CD4-positive, alpha-beta T cell treated with Interleukin-1 beta for 1 hour (primary cell): Measurements from ENCODE around the gene SMCHD1.
"Not testable (repeated sequence)": the region's sequence is repeated elsewhere in the genome, so short reads cannot be mapped to it uniquely, and the experiment has no call there.

ENCODE experiments used
- DNase-seq, 2 donors: peaks; one replicate each; pipeline ENCODE4 v3.0.0-alpha.2; 2020 to 2022

The SMCHD1 gene

DNA sequence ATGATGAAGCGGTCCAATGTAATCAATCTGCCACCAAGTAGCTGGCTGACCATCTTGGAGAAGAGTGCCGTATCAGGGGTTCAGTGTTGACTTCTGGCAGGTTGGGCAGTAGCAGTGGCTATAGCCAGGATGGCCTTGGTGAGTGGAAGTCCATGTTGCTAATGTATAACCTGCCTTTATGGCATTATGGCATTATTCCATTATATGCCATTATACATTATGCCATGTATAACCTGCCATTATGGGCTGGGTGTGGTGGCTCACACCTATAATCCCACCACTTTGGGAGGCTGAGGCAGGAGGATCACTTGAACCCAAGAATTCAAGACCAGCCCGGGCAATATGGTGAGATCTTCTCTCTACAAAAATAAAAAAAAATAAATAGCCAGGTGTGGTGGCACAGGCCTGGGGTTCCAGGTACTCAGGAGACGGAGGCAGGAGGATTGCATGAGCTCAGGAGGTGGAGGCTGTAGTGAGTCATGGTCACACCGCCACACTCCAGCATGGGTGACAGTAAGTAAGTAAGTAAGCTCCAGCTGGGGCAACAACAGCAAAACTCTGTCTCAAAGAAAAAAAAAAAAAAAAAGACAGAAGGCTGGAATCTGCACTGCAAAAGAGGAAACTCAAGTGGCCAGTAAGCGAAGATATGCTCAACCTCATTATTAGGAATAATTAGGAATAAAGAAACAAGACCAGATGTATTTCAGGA is 166.8 kb downstream of the SMCHD1 start:
- no peak for DNase-seq

DNA sequence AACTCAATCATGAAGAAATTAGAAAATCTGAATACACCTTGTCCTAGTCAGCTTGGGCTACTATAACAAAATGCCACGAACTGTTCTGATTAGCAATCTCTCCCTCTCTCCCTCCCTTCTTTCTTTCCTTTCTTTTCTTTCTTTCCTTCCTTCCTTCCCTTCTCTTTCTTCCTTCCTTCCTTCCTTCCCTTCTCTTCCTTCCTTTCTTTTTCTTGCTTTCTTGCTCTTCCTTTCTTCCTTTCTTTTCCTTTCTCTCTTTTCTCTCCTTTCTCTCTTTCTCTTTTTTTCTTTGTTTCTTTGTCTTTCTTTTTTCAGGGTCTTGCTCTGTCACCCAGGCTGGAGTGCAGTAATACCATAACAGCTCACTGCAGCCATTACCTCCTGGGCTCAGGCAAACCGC is 167.7 kb downstream of the SMCHD1 start:
- no peak for DNase-seq

DNA sequence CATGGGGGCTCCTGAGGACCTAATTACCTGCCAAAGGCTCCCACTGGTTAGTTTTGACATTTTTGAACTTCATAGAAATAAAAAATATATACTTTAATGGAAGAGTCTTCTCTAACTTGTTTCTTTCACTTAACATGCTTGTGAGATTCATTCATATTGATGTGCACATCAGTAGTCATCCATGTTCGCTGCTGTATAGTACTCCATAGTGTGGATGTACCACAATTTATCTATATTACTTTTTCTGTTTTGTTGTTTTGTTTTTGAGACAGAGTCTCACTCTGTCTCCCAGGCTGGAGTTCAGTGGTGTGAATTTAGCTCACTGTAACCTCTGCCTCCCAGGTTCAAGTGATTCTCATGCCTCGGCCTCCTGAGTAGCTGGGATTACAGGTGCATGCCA is 168.4 kb downstream of the SMCHD1 start:
- no peak for DNase-seq

DNA sequence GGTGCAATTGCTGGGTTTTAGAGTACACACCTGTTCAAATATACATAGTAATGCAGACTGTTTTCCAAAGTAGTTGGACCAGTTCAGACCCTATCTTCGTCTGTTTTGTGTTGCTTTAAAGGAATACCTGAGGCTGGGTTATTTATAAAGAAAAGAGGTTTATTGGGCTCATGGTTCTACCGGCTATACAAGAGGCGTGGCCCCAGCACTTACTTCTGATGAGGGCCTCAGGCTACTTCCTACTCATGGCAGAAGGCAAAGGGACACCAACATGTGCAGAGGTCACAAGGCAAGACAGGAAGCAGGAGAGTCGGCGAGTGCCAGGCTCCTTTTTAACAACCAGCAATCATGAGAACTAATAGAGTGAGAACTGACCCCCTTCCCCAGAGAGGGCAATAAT is 169.3 kb downstream of the SMCHD1 start:
- DNase-seq = no peak

DNA sequence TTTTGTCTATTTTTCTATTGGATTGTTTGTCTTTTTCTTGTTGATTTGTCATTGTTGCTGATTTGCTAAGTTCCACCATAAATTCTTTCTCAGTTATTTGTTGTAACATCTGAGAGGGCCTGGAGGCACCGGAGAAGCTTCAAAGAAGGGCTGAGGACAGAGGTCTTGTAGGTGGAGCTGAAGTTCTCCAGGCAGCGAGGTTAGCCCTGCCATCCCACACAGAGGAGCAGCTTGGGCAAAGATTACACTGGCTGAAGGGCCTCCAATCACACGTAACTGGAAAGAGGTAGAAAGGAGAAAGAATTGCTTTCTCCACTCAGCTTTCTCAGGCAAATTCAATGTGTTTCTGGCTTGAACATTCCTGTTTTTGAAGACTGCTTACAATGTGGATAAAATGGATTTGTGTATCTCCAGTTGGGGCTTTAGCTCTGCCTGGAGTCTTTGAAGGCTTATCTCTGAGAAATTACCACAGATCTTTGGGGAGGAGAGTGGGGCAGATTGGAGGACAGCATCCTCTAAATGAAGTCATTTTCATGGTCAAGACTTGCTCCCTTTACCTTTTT is 170.2 kb downstream of the SMCHD1 start:
- no peak for DNase-seq

DNA sequence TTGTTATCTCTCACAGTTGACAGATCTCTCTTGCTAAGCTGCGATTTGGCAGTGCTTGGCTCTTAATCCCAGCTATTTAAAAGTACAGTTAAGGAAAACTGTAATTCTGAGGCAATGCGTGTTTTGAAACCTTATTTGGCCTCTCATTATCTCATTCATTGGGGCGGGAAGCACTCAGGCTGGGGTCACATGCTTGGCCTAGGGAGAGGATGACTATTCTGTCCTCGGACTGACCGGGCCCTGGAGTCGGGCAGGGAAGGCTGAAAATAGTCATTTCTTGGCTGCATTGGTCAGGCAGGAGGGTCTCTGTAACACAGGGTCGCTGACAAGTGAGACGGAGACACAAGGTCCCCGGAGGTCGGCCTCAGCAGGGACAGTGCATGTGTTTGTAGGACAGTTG is 171.1 kb downstream of the SMCHD1 start:
- no peak for DNase-seq

DNA sequence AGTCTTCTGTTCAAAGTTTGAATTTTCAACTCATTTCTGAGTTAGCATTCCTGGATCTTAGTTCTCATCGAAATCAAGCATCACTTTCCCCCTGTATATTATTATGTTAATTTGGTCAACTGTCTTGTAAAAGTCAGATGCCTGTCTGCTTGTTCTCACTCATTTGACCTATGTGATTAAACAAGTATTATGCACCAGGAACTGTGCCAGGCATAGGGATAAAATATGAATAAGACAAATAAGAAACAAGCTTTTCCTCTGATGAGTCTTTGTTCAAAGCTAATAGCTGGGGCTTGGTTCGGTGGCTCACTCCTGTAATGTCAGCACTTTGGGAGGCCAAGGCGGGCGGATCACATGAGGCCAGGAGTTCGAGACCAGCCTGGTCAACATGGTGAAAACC is 171.5 kb downstream of the SMCHD1 start:
- no peak for DNase-seq

DNA sequence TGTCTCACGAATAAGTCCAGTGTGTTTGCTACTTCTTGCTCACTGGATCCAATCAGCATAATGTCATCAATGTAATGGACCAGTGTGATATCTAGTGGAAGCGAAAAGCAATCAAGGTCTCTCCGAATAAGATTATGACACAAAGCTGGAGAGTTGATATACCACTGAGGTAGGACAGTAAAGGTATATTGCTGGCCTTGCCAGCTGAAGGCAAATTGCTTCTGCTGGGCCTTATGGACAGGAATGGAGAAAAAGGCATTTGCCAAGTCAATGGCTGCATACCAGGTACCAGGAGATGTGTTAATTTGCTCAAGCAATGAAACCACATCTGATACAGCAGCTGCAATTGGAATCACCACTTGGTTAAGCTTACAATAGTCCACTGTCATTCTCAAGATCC is 180.6 kb downstream of the SMCHD1 start:
- DNase-seq = not testable (repeated sequence)

DNA sequence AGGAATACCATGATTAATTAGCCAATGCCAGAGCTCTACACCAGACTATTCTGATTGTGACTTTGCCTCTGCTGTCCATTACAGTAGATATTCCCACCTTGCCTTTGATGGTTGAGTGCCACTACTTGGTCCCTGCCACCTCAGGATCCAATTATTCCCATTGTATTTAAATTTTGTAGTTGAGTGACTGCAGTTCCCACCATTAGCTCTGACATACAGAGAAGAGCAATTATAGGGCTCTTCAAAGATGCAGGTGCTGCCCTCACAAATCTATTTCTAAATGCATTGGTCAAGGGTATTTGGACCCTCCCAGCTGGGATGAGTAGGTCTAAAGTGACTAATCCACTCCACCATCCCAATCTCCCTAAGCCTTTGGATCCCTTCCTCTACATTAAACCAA is 181.8 kb downstream of the SMCHD1 start:
- DNase-seq = not testable (repeated sequence)

DNA sequence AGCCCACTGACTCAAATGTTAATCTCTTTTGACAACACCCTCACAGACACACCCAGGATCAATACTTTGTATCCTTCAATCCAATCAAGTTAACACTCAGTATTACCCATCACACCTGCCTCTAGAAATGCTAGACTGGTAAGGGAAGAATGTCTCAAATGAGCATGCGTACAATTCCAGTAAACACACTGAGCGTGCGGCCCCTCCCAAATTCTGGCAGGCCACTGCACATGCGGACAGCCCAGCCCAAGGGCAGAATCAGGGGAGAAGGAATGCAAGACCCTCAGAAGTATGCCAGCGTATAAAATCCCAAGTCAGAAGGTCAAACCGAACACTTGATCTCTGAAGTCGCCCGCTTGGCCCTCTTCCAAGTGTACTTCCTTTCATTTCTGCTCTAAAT is 183.7 kb downstream of the SMCHD1 start:
- no peak for DNase-seq

DNA sequence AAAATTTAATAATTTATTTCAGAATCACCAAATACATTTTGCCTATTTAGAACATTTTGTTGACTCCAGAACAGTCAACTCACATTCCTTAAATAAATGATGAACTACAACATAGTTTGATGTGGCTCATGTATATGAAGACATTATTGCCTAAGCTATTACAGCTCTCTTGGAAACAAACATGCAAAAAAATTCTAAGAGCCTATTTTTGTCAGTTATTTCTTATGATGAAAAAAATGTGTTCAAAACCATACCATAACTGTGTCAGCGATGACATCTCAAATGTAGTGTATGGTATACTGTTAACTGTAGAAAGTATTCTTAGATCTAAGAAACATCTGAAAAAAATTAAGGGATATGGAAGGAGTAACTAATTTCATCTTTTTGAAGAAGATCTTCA is 185.0 kb downstream of the SMCHD1 start:
- DNase-seq = no peak

DNA sequence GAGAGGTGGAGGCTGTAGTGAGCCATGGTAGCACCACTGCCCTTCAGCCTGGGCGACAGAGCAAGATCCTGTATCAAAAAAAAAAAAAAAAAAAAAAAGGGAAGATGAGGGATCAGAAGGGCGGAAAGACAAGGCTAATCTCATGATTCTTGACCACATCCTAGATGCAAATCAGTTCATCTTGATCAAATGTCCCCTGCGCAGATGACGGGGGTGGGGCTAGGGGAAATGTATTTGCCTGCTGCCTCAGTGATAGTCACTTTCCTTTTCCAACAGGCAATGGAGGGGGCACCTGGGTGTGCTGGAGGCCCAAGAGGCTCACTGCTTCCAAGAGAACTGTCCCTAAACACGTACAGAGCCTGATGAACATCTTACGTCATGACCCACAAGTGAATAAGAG is 187.6 kb downstream of the SMCHD1 start:
- DNase-seq = no peak

DNA sequence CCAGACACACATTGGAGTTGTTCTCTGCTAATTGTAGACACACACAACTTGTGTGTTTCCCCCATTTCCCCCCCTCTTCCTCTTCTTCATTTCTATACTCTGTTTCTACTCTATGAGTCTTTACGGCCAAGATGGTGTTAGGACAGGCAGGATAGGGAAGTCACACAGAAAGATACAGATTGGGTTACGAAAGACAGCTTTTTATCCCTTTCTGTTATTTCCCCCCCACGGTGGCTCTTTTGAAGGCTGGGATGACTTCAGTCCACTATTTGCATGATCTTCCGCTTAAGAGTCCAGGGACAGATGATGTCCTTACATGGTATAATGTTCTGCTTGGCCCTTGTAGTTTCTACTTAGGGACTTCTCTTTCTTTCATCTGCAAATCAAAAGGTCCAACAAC is 189.6 kb downstream of the SMCHD1 start:
- DNase-seq = peak in 1 of 2 donors; percentile 51

DNA sequence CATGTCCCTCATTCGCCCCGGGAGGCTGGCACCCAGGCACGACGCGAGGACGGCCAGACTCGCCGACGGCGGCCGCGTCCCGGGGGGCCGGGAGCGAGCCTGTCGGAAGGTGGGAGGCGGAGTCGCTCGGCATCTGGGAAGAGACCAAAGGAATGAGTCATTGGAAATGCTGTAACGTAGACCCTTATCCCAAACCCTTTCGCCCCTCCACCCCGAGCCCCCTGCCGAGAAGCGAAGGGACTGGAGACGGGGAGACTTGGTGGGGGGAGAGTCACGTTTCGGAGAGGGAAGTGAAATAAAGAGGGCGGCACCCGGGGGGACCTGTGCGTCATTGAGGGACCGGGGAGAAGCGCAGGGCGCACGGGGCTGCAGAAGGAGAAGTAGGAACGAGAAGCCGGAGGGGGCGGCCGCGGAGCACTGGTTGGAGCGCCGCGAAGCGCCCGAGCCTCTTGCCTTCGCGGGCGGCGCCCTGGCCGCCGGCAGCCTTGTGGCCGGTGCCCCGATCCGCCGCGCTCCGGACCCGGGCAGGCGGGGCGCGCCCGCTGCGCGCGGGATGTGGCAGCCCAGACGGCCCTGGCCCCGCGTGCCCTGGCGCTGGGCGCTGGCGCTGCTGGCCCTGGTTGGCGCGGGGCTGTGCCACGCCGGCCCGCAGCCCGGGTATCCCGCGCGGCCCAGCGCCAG is 191.2 kb downstream of the SMCHD1 start, which contains the start of gene EMILIN2:
Gene EMILIN2, plus strand, starts transcription at position 371 of the 681 bp plus-strand sequence. Its CDS starts 183 bp downstream, at position 554.
- peak; percentile 48 to 86 for DNase-seq

DNA sequence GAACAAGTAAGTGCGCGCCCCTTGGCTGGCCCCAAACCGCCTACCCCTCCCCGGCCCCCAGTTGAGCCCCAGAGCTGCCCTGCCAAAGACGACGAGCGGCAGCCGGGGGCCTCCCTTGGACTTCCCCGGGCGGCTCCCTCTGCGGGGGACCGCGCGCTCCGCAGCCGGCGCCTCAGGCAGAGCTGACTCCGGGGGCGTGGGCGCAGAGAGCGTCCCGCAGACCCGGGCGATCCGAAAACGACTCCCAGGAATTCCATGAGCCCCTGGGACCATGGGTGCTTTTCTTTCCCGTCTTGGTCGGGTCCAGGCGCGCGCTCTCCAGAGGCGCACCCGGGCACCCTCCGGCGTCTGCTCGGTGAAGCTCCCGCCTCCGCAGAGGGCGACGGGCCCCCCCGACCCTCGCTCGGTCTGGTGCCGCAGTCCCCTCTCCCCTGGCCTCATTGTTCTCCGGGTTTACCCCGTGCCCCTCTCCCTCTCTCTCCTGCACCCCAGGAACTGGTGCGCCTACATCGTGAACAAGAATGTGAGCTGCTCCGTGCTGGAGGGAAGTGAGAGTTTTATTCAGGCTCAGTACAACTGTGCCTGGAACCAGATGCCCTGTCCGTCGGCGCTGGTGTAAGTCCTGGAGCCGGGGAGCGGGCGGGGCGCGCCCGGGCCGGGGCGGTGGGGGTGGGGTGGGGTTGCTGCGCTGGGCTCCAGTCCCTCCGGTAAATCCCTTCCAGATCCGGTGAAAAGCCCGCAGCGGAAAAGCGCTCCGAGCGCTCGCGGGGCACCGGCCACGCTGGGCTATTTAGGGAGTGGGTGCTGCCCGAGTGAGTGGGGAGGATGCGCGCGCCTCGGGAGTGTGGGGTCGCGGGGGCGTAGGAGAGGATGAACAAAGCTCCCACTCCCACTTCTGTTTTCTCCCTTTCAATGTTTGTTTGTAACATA is 192.1 kb downstream of the SMCHD1 start:
- DNase-seq = peak; percentile 16 to 35

DNA sequence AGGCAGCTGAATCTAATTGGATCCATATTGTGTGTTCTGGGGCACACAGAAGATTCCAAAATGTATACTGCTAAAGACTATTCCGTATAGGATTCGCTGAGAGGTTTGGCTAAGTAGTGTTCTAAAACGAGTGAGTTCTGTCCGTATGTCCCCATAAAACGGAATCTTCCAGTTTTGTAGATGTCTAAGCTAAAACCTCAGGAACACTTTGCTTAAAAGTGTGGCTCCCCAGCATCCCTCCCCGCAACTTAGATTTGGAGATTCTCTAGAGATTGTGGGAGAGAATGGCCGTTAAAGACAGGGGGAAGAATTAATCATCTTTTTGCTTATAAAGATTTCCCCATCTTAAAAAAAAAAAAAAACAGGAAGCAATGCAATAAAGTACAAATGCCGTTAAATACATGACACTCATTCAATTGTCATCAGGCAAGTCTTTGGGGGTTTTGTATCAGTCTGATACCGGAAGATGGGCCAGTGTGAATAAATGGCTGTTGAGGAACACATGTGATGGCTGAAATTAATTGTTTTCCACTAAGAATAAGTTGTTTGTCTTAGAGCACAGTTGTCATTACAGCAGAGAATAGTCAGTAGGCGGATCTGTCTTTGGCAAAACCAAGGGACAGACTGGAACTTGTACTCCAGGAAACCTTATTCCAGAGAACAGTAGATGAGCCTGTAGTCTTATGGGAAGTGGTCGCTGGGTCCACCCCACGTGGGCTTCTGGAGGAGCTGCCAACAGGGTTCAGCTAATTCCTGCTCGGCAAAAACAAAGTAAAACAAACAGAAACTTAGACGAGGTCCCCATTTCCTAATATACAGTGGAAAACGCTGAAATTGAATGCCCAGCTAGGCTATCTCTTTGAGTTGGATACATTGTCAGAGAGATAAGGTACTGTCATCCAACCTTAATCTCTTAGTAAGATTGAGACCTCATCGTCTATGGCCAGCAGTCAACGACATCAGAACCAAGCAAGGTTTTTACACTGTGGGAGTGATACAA is 193.0 kb downstream of the SMCHD1 start:
- no peak for DNase-seq

DNA sequence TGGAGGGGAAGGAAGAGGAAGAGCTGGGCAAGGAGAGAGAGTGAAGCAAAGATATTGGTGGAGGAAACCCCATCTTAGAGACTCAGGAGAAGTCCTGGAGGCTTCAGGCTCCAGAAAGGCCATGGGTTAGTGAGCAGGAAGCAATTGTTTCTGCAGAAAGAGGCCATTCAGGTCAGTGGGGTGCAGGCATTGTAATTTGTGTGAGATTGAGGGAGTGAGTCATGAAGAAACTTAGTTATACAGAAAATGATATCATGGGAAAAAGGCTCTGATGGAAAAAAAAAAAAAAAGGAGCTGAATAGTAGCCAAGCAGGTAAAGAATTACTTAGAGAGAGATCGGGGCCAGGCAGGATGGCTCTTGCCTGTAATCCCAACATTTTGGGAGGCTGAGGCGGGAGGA is 195.3 kb downstream of the SMCHD1 start:
- no peak for DNase-seq

DNA sequence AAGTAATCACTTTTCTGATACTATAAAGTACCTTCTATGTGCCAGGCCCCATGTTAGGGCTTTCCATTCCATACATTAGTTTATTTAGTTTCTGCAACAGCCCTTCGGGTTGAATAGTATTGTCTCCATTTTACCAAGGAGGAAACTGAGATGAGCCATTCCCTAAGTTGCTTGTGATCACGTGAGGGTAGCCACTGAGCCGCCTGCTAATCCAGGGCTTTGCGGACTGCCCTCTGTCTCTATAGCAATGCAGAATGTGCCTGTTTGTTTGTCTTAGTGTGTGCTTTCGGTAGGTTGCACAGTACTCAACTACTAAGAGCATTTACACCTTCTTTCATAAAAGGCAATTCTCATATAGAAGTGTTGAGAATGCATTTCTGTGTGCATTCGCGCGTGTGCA is 196.2 kb downstream of the SMCHD1 start:
- DNase-seq = no peak

DNA sequence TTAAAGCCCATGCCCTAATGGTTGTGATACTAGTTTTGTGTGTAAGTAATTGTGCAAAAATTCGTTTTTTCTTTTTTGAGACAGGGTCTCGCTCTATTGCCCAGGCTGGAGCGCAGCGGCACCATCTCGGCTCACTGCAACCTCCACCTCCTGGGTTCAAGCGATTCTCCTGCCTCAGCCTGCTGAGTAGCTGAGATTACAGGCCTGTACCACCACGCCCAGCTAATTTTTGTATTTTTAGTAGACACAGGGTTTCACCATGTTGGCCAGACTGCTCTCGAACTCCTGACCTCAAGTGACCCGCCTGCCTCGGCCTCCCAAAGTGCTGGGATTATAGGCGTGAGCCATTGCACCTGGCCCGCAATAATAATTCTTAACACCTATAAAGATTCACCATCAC is 196.9 kb downstream of the SMCHD1 start:
- DNase-seq = not testable (repeated sequence)

DNA sequence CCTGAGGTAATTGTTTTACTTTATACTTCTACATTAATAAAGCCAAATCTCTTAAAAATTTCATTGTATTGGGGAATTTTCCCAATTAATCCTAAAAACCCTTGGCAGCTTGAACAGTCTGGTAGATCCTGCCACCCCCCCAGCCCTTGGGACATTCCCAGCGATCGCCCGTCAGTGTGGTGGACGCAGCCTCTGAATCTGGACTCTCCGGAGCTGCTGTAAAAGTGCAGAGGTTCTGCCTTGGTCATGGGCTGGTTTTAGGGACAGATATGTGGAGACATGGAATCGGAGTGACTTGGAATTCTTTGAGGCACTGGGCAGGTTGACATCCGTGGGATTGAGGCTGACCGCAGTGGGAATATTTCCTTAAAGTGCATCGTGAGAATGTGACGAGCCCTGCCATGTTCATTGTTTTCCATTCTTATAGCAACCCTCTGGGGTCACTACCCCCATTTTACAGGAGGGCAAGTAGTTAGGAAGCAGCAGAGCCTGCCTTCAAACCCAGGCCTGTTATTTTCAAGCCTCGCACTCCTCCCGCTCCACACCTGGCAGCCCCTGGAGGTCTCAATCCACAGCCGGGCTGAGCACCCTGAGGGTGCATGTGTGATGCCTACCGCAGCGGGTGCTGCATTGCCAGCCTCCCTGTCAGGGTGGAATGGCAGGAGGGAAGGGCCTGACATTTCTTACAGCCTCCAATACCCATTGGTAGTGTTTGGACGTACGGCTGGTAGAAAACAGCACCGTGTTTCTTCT is 197.8 kb downstream of the SMCHD1 start:
- DNase-seq = no peak
